SU-DHL-6 (cell line): ENCODE results near the gene DUS4L.

Source experiments
- H2AFZ ChIP-seq: fragments of 200-600 bp; sonication (generic); 2 replicates; pipeline ENCODE4 v1.6.1; 2014; ENCODE audit warnings: low read depth, mild to moderate bottlenecking, moderate library complexity, mixed read lengths, antibody characterized with exemption, low read length; ENCODE audit not compliant: severe bottlenecking
- H3F3A ChIP-seq: fragments of 200-600 bp; shearing (Covaris generic); 2 replicates; pipeline ENCODE4 v1.6.0; 2016; ENCODE audit warnings: antibody characterized with exemption, mild to moderate bottlenecking; ENCODE audit not compliant: insufficient read depth
- H3K27ac ChIP-seq: fragments of 200-600 bp; sonication (generic); 2 replicates; pipeline ENCODE4 v1.5.1; 2016; ENCODE audit warnings: low read depth, mild to moderate bottlenecking, low read length, moderate library complexity, mixed read lengths
- H3K27me3 ChIP-seq: fragments of 200-600 bp; sonication (generic), shearing (Covaris generic); 2 replicates; pipeline ENCODE4 v1.6.0; 2014; ENCODE audit warnings: mild to moderate bottlenecking, low read length
- H3K36me3 ChIP-seq: fragments of 200-600 bp; sonication (generic); 2 replicates; pipeline ENCODE4 v1.6.1; 2014; ENCODE audit warnings: mild to moderate bottlenecking, low read length, mixed read lengths
- H3K4me2 ChIP-seq: fragments of 300-600, 200-600 bp; shearing (Covaris generic), sonication (generic); 2 replicates; pipeline ENCODE4 v1.6.0; 2014; ENCODE audit warnings: low read length, low read depth, mild to moderate bottlenecking; ENCODE audit not compliant: poor library complexity, severe bottlenecking
- H3K4me3 ChIP-seq: fragments of 200-600 bp; sonication (generic); 2 replicates; pipeline ENCODE4 v1.5.1; 2014; ENCODE audit warnings: antibody characterized with exemption, low read length, mild to moderate bottlenecking, mixed read lengths; ENCODE audit not compliant: insufficient read depth, poor library complexity, severe bottlenecking
- H3K79me2 ChIP-seq: fragments of 200-600 bp; sonication (generic); 2 replicates; pipeline ENCODE4 v1.6.1; 2014; ENCODE audit warnings: mild to moderate bottlenecking, low read length, moderate library complexity; ENCODE audit not compliant: insufficient read depth
- H3K9ac ChIP-seq: fragments of 200-600 bp; sonication (generic); 2 replicates; pipeline ENCODE4 v1.7.0; 2014; ENCODE audit warnings: mild to moderate bottlenecking, low read length
- H3K9me2 ChIP-seq: fragments of 200-600 bp; sonication (generic); replicated peaks from 2 replicates; pipeline ENCODE4 v1.6.1; 2014; ENCODE audit warnings: low read length; ENCODE audit not compliant: insufficient read depth
- H3K9me3 ChIP-seq: fragments of 200-600 bp; sonication (generic); 2 replicates; pipeline ENCODE4 v1.6.1; 2014; ENCODE audit warnings: low read length, mixed read lengths; ENCODE audit not compliant: insufficient read depth
- H4K20me1 ChIP-seq: fragments of 200-600 bp; sonication (generic); 2 replicates; pipeline ENCODE4 v1.6.1; 2014; ENCODE audit warnings: low read depth, mild to moderate bottlenecking, antibody characterized with exemption, low read length, moderate library complexity, mixed read lengths
- EZH2phosphoT487 ChIP-seq: fragments of 200-600 bp; sonication (generic), shearing (Covaris generic); conservative IDR thresholded peaks from 2 replicates; pipeline ENCODE4 v1.6.1; 2018; ENCODE audit warnings: mild to moderate bottlenecking, antibody characterized with exemption, low read length, moderate library complexity, mixed read lengths
- TF ChIP-seq, protein P1 (sequence below): fragments of 200-600 bp; sonication (generic); IDR thresholded peaks from one replicate; pipeline ENCODE4 v1.5.1; 2017; ENCODE audit warnings: antibody characterized with exemption, mild to moderate bottlenecking, low read length, moderate library complexity; ENCODE audit not compliant: insufficient read depth, poor library complexity, severe bottlenecking

The DUS4L gene

GRCh38 chr7:107582875-107583274, 19.1 kb downstream of the DUS4L start:
- peaks cover 9% of the 10 kb centered on the region; the same call in 1 of the 2 replicates for H3F3A ChIP-seq
- H2AFZ ChIP-seq = no peak overlapping the region
- peaks cover 21% of the 10 kb centered on the region; the same call in 1 of the 2 replicates for H3K79me2 ChIP-seq
- H3K9ac ChIP-seq = no peak overlapping the region
- no peaks in the 10 kb centered on the region for H3K27me3 ChIP-seq
- H3K4me2 ChIP-seq = peak overlapping the region; percentile 87
- no peaks in the 10 kb centered on the region for H3K9me2 ChIP-seq
- H3K9me3 ChIP-seq = no peaks in the 10 kb centered on the region
- H3K4me3 ChIP-seq = no peak overlapping the region
- peaks cover 4% of the 10 kb centered on the region; the same call in 1 of the 2 replicates for H4K20me1 ChIP-seq
- H3K36me3 ChIP-seq = peaks cover 15% of the 10 kb centered on the region
- TF ChIP-seq EZH2phosphoT487 = no peak
- TF ChIP-seq, protein P1, sequence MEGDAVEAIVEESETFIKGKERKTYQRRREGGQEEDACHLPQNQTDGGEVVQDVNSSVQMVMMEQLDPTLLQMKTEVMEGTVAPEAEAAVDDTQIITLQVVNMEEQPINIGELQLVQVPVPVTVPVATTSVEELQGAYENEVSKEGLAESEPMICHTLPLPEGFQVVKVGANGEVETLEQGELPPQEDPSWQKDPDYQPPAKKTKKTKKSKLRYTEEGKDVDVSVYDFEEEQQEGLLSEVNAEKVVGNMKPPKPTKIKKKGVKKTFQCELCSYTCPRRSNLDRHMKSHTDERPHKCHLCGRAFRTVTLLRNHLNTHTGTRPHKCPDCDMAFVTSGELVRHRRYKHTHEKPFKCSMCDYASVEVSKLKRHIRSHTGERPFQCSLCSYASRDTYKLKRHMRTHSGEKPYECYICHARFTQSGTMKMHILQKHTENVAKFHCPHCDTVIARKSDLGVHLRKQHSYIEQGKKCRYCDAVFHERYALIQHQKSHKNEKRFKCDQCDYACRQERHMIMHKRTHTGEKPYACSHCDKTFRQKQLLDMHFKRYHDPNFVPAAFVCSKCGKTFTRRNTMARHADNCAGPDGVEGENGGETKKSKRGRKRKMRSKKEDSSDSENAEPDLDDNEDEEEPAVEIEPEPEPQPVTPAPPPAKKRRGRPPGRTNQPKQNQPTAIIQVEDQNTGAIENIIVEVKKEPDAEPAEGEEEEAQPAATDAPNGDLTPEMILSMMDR = no peak
- no peak overlapping the region; the same call in 1 of the 2 replicates for H3K27ac ChIP-seq

GRCh38 chr7:107584716-107585115, 20.9 kb downstream of the DUS4L start:
- Histone ChIP-seq H3K4me3 (no peak overlapping the region), H3K9me3 (no peaks in the 10 kb centered on the region), H3K27ac (no peak overlapping the region), H2AFZ (no peak overlapping the region), H3K9me2 (no peaks in the 10 kb centered on the region), H3F3A (peaks cover 4% of the 10 kb centered on the region; the same call in 1 of the 2 replicates), H3K36me3 (peaks cover 15% of the 10 kb centered on the region), H3K27me3 (no peaks in the 10 kb centered on the region), H4K20me1 (peaks cover 9% of the 10 kb centered on the region; the same call in 1 of the 2 replicates), H3K4me2 (no peak overlapping the region), H3K79me2 (peaks cover 14% of the 10 kb centered on the region; the same call in 1 of the 2 replicates), H3K9ac (no peak overlapping the region)
- TF ChIP-seq EZH2phosphoT487 = no peak
- TF ChIP-seq, protein P1 = no peak

DNA sequence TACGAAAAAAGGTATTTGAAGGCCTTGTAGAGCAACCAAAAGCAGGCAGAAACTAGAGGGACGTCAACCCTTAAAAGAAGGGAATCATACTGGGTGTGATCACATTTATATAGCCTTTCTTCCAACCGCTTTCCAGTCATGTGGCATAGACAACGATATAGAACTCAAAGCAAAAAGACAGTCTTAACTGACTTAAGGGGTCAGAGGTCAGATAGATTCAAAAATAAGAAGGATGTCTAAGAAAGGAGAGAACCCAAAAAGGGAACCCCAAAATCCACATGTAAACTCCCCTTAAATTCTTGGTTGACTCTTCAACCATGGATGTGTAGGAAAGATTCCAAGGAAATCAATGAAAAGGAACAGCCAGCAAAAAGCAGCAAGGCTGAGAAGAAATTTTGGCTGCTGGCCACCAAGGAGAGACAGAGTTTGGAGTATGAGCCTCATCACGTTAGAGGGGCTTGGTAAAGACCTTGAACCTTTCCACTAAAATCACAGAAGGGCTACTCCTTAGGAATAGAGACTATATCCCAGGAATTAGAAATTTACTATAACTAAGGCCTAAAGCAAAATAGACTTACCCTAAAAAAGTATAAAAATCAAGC, 24.9 kb downstream of the DUS4L start:
- Histone ChIP-seq H3K9me2 (no peaks in the 10 kb centered on the region), H3K27ac (no peak overlapping the region), H4K20me1 (peaks cover 9% of the 10 kb centered on the region; the same call in 1 of the 2 replicates), H3K27me3 (no peaks in the 10 kb centered on the region), H3K9me3 (no peaks in the 10 kb centered on the region), H3K79me2 (0 out of 2 replicates have a peak, but pooled peaks cover 4% of the 10 kb centered on the region), H3K36me3 (peaks cover 13% of the 10 kb centered on the region), H3F3A (no peaks in the 10 kb centered on the region), H3K4me2 (no peak overlapping the region), H2AFZ (no peak overlapping the region), H3K4me3 (no peak overlapping the region), H3K9ac (no peak overlapping the region)
- TF ChIP-seq, protein P1 = no peak
- TF ChIP-seq EZH2phosphoT487 = no peak
